ENCODE results near the gene PFKFB2. TPM values are rescaled to one million over a fixed set of nuclear protein-coding genes. Genes with fewer than 3 reads are reported as not detected.
"Not testable (repeated sequence)": the region's sequence is repeated elsewhere in the genome, so short reads cannot be mapped to it uniquely, and the experiment has no call there.

Gene PFKFB2
- polyA plus RNA-seq, 2 of the 4 experiments (the other 2 are of a cell fraction) = 7.4 to 8.4 TPM

DNA sequence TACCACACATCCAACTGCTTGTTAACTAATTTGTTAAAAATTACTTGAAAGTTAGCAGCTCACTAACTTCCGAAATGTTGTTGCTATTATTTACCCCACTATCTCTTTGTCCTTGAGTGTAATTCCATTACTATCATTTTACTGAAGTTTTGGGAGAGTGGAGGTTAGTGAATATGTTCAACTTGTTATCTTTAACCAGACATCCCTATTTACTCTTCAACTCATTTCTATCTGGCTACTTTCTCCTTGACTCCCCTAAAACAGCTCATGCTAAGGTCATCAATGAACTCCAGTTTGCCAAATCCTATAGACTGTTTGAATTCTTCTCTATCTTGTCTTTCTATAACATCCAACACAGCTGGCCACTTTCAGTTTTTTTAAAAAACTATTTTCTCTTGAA is 16.2 kb upstream of the PFKFB2 start (continued):
- TF ChIP-seq MAZ (IDR thresholded peaks at IDR 0.05; ENCODE audit: borderline replicate concordance, low read depth, low read length) (no peak), BHLHE40 (IDR thresholded peaks at IDR 0.05; ENCODE audit: low read depth, low read length) (no peak), HES2 (IDR thresholded peaks at IDR 0.05) (no peak)

DNA sequence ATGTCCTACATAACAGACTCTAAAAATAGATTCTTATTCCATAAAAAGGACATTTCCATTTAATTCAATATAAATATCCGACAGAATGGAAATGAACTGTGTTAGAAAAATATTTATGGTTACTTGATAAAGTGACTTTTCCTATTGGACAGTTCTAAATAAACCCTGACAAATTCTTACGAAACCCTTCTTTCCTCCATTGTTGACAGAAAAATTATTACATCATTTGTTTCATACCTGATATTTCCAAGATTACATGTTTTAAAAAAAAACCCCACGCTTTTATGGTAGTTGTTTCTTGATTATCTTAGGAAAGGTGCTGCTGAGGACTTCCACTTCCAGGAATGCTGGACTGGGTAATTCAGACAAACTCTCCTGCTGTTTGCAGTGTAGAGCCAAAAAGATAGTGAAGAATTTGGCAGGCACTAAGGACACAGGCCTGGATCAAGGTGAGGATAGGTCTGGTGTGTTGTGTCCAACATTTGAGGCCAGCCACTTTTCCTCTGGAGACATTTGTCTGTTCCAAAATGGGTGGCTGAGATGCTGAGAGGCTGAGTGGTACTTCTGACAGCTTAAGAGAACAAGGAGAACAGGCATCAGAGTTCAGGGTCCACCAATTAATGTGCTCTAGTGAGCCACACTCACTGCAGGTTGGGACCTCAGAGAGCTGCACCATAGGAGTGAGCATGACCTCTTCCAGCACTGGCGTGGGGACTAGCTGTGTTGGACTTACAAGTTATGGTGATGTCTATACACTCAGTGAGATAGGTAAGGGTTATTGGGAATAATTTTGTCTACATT is 13.5 kb upstream of the PFKFB2 start:
- WGBS (ENCODE audit: missing lambda C conversion rate) = 86% methylated on average over 4 of the region's 4 CpGs
- H3K4me1 ChIP-seq = peaks cover 23% of the 10 kb centered on the region
- FAIRE-seq = no peak
- peak overlapping the region in 1 of 2 experiments; percentile 62; a peak in 4 of 6 replicates for H3K27ac ChIP-seq
- CTCF ChIA-PET = interaction anchor here (1.2 to 1.9 kb wide), 3 partner anchors 10 to 33 kb away, joined by 4 to 13 read pairs (median 11); no protein-coding TSS in a partner anchor
- ATAC-seq = peak; percentile 57 to 70; a peak in 4 of 6 replicates
- H3K4me3 ChIP-seq = no peak overlapping the region
- H3K4me2 ChIP-seq = no peak overlapping the region
- H3K9me3 ChIP-seq = no peaks in the 10 kb centered on the region
- TF ChIP-seq POLR2A (IDR thresholded peaks at IDR 0.05; ENCODE audit: low read length) = no peak
- no peak for TF ChIP-seq JUNB (IDR thresholded peaks at IDR 0.05)
- TF ChIP-seq HEYL (CRISPR knock-in tag; IDR thresholded peaks at IDR 0.05) = no peak
- no peak for DNase-seq (ENCODE audit: low read depth in 1 of 2, low spot score in 1 of 2)
- POLR2A ChIA-PET = no interaction called here

GRCh38 chr1:207040181-207040533 is 12.9 kb upstream of the PFKFB2 start:
- CTCF ChIA-PET = interaction anchor here (0.6 to 1.9 kb wide), 6 partner anchors 9 to 128 kb away, joined by 3 to 13 read pairs (median 4); no protein-coding TSS in a partner anchor
- TF ChIP-seq CEBPB (IDR thresholded peaks at IDR 0.05) (no peak), POLR2A (IDR thresholded peaks at IDR 0.05; ENCODE audit: low read length) (no peak), MAX (IDR thresholded peaks at IDR 0.05) (no peak), CHD4 (IDR thresholded peaks at IDR 0.05; ENCODE audit: borderline replicate concordance) (no peak), MAFK (IDR thresholded peaks at IDR 0.05; ENCODE audit: partially characterized antibody) (peak; percentile 28)
- 67% methylated on average over 3 of the region's 3 CpGs for WGBS (ENCODE audit: missing lambda C conversion rate)
- Histone ChIP-seq H3K27ac (peak overlapping the region in 1 of 2 experiments; percentile 62; a peak in 2 of 6 replicates), H3K4me2 (no peak overlapping the region), H3K9me3 (no peaks in the 10 kb centered on the region), H3K4me3 (no peak overlapping the region), H3K4me1 (peaks cover 23% of the 10 kb centered on the region)
- POLR2A ChIA-PET = no interaction called here
- peak; percentile 33 to 53; a peak in 3 of 6 replicates for ATAC-seq
- peak; percentile 39 for FAIRE-seq
- no peak for DNase-seq (ENCODE audit: low read depth in 1 of 2, low spot score in 1 of 2)

DNA sequence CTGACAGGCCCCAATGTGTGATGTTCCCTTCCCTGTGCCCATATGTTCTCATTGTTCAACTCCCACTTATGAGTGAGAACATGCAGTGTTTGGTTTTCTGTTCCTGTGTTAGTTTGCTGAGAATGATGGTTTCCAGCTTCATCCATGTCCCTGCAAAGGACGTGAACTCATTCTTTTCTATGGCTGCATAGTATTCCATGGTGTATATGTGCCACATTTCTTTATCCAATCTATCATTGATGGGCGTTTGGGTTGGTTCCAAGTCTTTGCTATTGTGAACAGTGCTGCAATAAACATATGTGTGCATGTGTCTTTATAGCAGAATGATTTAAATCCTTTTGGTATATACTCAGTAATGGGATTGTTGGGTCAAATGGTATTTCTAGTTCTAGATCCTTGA is 11.7 kb upstream of the PFKFB2 start:
- POLR2A ChIA-PET = interaction anchor here (0.5 kb wide), 1 partner anchor 9 kb away, joined by 3 read pairs; the partner anchor contains the start of gene C1orf116
- not testable (repeated sequence) for FAIRE-seq, ATAC-seq

DNA sequence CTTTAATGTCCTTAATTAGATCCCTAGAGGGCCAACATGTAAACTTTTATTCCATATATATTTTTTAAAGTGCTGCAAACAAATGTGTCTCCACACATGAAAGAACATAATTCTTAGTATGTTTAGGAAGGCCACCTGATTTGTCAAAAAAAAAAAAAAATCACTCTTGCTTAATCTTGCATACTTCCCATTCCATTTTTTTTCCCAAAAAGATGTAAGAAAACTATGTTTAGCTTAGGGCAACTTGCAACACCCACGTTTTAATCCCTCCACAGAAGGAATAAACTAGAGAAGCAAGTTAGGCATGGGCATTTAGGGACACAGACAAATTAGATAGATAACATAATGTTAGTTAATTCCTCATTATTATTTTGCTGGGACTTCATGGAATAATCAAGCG is 7.6 kb upstream of the PFKFB2 start:
- FAIRE-seq = no peak
- DNase-seq (ENCODE audit: low read depth in 1 of 2, low spot score in 1 of 2) = no peak
- H3K4me2 ChIP-seq = peak overlapping the region; percentile 80; the same call in 2 of the 3 replicates
- H3K4me3 ChIP-seq = no peak overlapping the region
- no peak for TF ChIP-seq FOSB (CRISPR knock-in tag; IDR thresholded peaks at IDR 0.05)
- TF ChIP-seq POLR2AphosphoS2 (conservative IDR thresholded peaks at IDR 0.05; ENCODE audit: low read length) = no peak
- TF ChIP-seq CBX8 (IDR thresholded peaks at IDR 0.05) = no peak
- no peak for TF ChIP-seq EP300 (IDR thresholded peaks at IDR 0.05)
- TF ChIP-seq JUN (IDR thresholded peaks at IDR 0.05) = no peak
- TF ChIP-seq NR3C1 (IDR thresholded peaks at IDR 0.05) = no peak
- no peak for TF ChIP-seq RARB (CRISPR knock-in tag; IDR thresholded peaks at IDR 0.05)
- no peak for TF ChIP-seq RAD21 (conservative IDR thresholded peaks at IDR 0.05 in 1 of 2, IDR thresholded peaks at IDR 0.05 in 1 of 2)
- WGBS (ENCODE audit: missing lambda C conversion rate) = 71% methylated on average over 2 of the region's 2 CpGs
- H3K4me1 ChIP-seq = peaks cover 57% of the 10 kb centered on the region
- H3K27ac ChIP-seq = no peak overlapping the region
- no peaks in the 10 kb centered on the region for H3K9me3 ChIP-seq
- ChIA-PET CTCF (interaction anchor here (1.2 to 3.7 kb wide), 8 partner anchors 10 to 42 kb away, joined by 3 to 14 read pairs (median 4); partner anchors contain the start of gene C1orf116), POLR2A (no interaction called here)
- ATAC-seq = no peak

More for the DNA sequence above, 11.7 kb upstream of the PFKFB2 start:
- CTCF ChIA-PET = interaction anchor here (0.9 to 1.4 kb wide), 4 partner anchors 8 to 29 kb away, joined by 3 to 11 read pairs (median 4); partner anchors contain the start of gene C1orf116
- not testable (repeated sequence) for H3K27ac ChIP-seq; DNase-seq (ENCODE audit: low read depth in 1 of 2, low spot score in 1 of 2); H3K4me3 ChIP-seq; H3K9me3 ChIP-seq; H3K4me2 ChIP-seq
- WGBS (ENCODE audit: missing lambda C conversion rate) = 91% methylated on average over 2 of the region's 2 CpGs
- peaks cover 35% of the 10 kb centered on the region for H3K4me1 ChIP-seq

Measured in A549 (cell line).